H1 (cell line): ENCODE results near the gene RBP3. TPM values are rescaled to one million over a fixed set of nuclear protein-coding genes. Genes with fewer than 3 reads are reported as not detected.

Source experiments
- BCL11A ChIP-seq, 2 experiments: IDR thresholded peaks; one replicate each; pipeline ENCODE4 v1.6.1; 2011; ENCODE audit warnings: low read depth in 2 of 2, low read length in 2 of 2, mild to moderate bottlenecking in 2 of 2
- JUND ChIP-seq: IDR thresholded peaks from 2 replicates; pipeline ENCODE4 v1.6.1; 2011; ENCODE audit warnings: mild to moderate bottlenecking, improper control_type of control experiment, low read length
- RAD21 ChIP-seq, 2 experiments: IDR thresholded peaks in 1 of 2; conservative IDR thresholded peaks in 1 of 2; 2 replicates each; pipeline ENCODE4 v1.6.1; 2011; ENCODE audit warnings: low read depth in 2 of 2, low read length in 2 of 2, improper control_type of control experiment in 1 of 2, inconsistent platforms in 1 of 2, mild to moderate bottlenecking in 1 of 2, moderate library complexity in 1 of 2
- TCF12 ChIP-seq: IDR thresholded peaks from 2 replicates; pipeline ENCODE4 v1.6.1; 2011; ENCODE audit warnings: low read depth, mild to moderate bottlenecking, low read length
- polyA plus RNA-seq, 7 experiments: library from polyadenylated mRNA; depleted of rRNA in 3 of 7; stranded (reverse) in 5 of 7; unstranded in 2 of 7; fragments of >200 nt in 5 of 7; fragments of 200-250 nt in 2 of 7; gene quantifications; 1 replicate in 5 of 7; 2 replicates in 1 of 7; 4 replicates in 1 of 7; pipeline versions ENCODE4 v1.2.1 to v1.2.3, GENCODE V29; 2011 to 2013; ENCODE audit warnings: missing spikeins in 2 of 7, mixed read lengths in 2 of 7
- total RNA-seq: library from RNA; stranded (reverse); fragmentation: NEBNext Ultra II Directional; extraction: Animal tissue kit (Norgen Biotek cat#: 25700); gene quantifications from 2 replicates; pipeline ENCODE4 v1.2.1, GENCODE V29; 2021
- TF ChIP-seq, protein P1 (sequence below): fragments of 300-600 bp; sonication (generic); IDR thresholded peaks from 2 replicates; pipeline ENCODE4 v1.7.1; 2012; ENCODE audit warnings: low read length, moderate library complexity, mild to moderate bottlenecking, inconsistent platforms; ENCODE audit not compliant: insufficient replicate concordance

The RBP3 gene
- total and polyA plus RNA-seq, 2 of the 8 experiments (the other 6 are each of a cell fraction or from before 2014, with no cell fraction given) = not detected

DNA sequence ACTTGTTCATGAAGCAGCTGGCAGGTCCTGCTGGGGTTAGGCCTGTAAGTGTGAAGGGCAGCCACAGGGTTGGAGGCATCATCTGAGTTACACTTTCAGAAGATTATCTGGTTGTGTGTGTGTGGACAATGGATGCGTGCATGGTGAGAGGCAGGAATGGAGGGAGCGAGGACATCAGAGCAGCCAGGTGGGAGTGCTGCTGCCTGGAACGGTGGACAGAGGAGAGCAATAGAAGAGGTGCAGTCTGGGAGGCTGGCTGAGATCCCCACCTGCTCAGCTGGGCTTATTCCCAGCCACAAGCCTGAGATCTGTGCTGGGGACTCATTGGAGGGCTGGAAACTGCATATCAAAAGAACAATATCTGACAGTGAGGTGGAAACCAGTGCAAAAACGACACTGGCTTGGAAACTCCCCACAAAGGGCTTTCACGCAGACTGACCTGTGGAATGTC, 18.0 kb downstream of the RBP3 start (continued):
- TF ChIP-seq, protein P1, sequence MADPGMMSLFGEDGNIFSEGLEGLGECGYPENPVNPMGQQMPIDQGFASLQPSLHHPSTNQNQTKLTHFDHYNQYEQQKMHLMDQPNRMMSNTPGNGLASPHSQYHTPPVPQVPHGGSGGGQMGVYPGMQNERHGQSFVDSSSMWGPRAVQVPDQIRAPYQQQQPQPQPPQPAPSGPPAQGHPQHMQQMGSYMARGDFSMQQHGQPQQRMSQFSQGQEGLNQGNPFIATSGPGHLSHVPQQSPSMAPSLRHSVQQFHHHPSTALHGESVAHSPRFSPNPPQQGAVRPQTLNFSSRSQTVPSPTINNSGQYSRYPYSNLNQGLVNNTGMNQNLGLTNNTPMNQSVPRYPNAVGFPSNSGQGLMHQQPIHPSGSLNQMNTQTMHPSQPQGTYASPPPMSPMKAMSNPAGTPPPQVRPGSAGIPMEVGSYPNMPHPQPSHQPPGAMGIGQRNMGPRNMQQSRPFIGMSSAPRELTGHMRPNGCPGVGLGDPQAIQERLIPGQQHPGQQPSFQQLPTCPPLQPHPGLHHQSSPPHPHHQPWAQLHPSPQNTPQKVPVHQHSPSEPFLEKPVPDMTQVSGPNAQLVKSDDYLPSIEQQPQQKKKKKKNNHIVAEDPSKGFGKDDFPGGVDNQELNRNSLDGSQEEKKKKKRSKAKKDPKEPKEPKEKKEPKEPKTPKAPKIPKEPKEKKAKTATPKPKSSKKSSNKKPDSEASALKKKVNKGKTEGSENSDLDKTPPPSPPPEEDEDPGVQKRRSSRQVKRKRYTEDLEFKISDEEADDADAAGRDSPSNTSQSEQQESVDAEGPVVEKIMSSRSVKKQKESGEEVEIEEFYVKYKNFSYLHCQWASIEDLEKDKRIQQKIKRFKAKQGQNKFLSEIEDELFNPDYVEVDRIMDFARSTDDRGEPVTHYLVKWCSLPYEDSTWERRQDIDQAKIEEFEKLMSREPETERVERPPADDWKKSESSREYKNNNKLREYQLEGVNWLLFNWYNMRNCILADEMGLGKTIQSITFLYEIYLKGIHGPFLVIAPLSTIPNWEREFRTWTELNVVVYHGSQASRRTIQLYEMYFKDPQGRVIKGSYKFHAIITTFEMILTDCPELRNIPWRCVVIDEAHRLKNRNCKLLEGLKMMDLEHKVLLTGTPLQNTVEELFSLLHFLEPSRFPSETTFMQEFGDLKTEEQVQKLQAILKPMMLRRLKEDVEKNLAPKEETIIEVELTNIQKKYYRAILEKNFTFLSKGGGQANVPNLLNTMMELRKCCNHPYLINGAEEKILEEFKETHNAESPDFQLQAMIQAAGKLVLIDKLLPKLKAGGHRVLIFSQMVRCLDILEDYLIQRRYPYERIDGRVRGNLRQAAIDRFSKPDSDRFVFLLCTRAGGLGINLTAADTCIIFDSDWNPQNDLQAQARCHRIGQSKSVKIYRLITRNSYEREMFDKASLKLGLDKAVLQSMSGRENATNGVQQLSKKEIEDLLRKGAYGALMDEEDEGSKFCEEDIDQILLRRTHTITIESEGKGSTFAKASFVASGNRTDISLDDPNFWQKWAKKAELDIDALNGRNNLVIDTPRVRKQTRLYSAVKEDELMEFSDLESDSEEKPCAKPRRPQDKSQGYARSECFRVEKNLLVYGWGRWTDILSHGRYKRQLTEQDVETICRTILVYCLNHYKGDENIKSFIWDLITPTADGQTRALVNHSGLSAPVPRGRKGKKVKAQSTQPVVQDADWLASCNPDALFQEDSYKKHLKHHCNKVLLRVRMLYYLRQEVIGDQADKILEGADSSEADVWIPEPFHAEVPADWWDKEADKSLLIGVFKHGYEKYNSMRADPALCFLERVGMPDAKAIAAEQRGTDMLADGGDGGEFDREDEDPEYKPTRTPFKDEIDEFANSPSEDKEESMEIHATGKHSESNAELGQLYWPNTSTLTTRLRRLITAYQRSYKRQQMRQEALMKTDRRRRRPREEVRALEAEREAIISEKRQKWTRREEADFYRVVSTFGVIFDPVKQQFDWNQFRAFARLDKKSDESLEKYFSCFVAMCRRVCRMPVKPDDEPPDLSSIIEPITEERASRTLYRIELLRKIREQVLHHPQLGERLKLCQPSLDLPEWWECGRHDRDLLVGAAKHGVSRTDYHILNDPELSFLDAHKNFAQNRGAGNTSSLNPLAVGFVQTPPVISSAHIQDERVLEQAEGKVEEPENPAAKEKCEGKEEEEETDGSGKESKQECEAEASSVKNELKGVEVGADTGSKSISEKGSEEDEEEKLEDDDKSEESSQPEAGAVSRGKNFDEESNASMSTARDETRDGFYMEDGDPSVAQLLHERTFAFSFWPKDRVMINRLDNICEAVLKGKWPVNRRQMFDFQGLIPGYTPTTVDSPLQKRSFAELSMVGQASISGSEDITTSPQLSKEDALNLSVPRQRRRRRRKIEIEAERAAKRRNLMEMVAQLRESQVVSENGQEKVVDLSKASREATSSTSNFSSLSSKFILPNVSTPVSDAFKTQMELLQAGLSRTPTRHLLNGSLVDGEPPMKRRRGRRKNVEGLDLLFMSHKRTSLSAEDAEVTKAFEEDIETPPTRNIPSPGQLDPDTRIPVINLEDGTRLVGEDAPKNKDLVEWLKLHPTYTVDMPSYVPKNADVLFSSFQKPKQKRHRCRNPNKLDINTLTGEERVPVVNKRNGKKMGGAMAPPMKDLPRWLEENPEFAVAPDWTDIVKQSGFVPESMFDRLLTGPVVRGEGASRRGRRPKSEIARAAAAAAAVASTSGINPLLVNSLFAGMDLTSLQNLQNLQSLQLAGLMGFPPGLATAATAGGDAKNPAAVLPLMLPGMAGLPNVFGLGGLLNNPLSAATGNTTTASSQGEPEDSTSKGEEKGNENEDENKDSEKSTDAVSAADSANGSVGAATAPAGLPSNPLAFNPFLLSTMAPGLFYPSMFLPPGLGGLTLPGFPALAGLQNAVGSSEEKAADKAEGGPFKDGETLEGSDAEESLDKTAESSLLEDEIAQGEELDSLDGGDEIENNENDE = no peak
- no peak for TF ChIP-seq RAD21 (IDR thresholded peaks at IDR 0.05 in 1 of 2, conservative IDR thresholded peaks at IDR 0.05 in 1 of 2; ENCODE audit: low read depth in 2 of 2, low read length in 2 of 2)
- TF ChIP-seq BCL11A (IDR thresholded peaks at IDR 0.05; ENCODE audit: low read depth in 2 of 2, low read length in 2 of 2) = no peak
- TF ChIP-seq JUND = no peak
- no peak for TF ChIP-seq TCF12
- TF ChIP-seq, all 59 proteins: peak for 0
